ENCODE measurements around the gene GLRX5.

GLRX5 gene

DNA sequence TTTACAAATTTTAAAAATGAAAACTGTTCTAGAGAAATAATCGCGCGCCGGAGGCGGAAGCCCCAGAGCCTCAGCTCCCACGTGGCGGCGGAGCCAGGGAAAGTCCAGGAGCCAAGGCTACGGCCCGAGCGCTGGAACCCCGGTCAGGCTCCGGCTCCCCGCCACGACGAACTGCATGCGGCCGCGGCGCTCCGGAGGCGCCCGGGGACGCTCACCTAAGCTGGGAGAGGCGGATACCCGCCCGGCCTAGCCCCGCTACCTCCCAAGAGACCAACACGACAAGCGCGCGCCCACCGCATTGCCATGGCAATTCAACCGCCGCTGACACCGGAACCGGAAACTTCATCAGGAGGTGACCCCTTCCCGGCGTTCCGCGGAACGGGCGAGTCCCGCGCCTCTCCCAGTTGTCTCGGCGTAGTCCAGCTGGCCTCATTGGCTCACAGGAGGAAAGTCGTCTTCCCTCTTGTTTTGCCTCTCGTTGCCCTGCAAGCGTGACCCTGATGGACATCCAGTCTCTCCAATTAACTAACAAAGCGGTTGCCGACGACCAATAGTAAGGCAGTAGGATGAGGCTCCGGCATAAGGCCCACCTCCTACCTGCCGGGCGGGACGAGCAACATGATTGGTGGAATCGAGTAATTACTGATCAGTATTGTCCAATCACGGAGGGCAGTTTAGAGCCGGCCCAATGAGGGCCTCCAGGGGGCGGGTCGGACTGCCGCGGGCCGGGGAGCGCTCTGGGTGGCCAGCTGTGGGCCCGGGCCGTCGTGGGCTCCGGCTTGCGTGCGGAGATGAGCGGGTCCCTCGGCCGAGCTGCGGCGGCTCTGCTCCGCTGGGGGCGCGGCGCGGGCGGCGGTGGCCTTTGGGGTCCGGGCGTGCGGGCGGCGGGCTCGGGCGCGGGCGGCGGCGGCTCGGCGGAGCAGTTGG is at the start of gene GLRX5:
TSS of gene GLRX5 (plus strand) at position 752 of the 927 bp plus-strand sequence. CDS start at position 792, 40 bp downstream.
- peak within 1 kb of the TSS; percentile 98 for H3K4me3 ChIP-seq (ENCODE audit: low read depth, low read length)
- TF ChIP-seq POLR2A (IDR thresholded peaks at IDR 0.05; ENCODE audit: extremely low read depth, insufficient read length) (peak; percentile 76), CTCF (IDR thresholded peaks at IDR 0.05; ENCODE audit: low read depth, low read length) (no peak), MYC (IDR thresholded peaks at IDR 0.05; ENCODE audit: low read depth, low read length) (peak; percentile 91)
- TF ChIP-seq, protein P1, sequence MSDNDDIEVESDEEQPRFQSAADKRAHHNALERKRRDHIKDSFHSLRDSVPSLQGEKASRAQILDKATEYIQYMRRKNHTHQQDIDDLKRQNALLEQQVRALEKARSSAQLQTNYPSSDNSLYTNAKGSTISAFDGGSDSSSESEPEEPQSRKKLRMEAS (IDR thresholded peaks at IDR 0.05; ENCODE audit: low read depth, low read length): peak; percentile 44; the same call in 1 of the 2 replicates
- peak; percentile 99 for DNase-seq (ENCODE audit: low read depth)

DNA sequence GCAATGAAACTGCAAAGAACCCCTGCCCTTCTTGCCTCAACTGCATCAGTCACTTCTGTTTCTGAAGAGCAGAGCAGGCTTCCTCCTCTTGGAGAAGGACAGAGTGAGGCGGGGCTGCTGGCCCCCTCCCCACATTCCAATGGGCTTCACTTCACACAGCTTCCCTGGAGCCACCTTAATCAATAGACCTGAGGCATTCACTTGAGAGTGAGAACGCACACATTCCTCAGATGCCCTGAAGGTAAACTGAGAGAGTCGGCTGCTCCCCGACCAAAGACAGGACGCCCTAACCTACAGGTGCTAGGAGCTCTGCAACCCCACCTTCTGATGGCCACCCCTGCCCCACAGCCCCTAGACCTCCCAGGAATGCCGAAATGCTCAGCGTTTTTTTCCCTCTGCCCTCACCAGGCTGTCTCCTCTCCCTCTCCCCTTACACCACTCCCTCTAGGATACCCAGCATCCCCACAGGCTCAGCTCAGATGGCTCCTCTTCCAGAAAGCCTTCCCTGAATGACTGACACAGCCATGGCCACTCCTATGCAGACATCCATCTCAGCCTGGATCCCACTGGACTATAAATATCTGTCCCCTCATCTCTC is 49.5 kb upstream of the GLRX5 start:
- TF ChIP-seq POLR2A (IDR thresholded peaks at IDR 0.05; ENCODE audit: extremely low read depth, insufficient read length) (no peak), MYC (IDR thresholded peaks at IDR 0.05; ENCODE audit: low read depth, low read length) (no peak), CTCF (IDR thresholded peaks at IDR 0.05; ENCODE audit: low read depth, low read length) (no peak)
- TF ChIP-seq, protein P1 (IDR thresholded peaks at IDR 0.05; ENCODE audit: low read depth, low read length): no peak
- DNase-seq (ENCODE audit: low read depth): no peak
- no peak overlapping the region for H3K4me3 ChIP-seq (ENCODE audit: low read depth, low read length)

GRCh38 chr14:95486875-95487668 is 47.8 kb upstream of the GLRX5 start:
- no peak overlapping the region for H3K4me3 ChIP-seq (ENCODE audit: low read depth, low read length)
- DNase-seq (ENCODE audit: low read depth): no peak
- no peak for TF ChIP-seq CTCF (IDR thresholded peaks at IDR 0.05; ENCODE audit: low read depth, low read length)
- no peak for TF ChIP-seq POLR2A (IDR thresholded peaks at IDR 0.05; ENCODE audit: extremely low read depth, insufficient read length)
- no peak for TF ChIP-seq MYC (IDR thresholded peaks at IDR 0.05; ENCODE audit: low read depth, low read length)
- TF ChIP-seq, protein P1 (IDR thresholded peaks at IDR 0.05; ENCODE audit: low read depth, low read length): no peak

GRCh38 chr14:95487669-95488084 is 47.2 kb upstream of the GLRX5 start:
- no peak overlapping the region for H3K4me3 ChIP-seq (ENCODE audit: low read depth, low read length)
- TF ChIP-seq CTCF (IDR thresholded peaks at IDR 0.05; ENCODE audit: low read depth, low read length) (no peak), MYC (IDR thresholded peaks at IDR 0.05; ENCODE audit: low read depth, low read length) (no peak), POLR2A (IDR thresholded peaks at IDR 0.05; ENCODE audit: extremely low read depth, insufficient read length) (no peak)
- TF ChIP-seq, protein P1 (IDR thresholded peaks at IDR 0.05; ENCODE audit: low read depth, low read length): no peak
- no peak for DNase-seq (ENCODE audit: low read depth)

All from NB4 (cell line).